NCI-H1048 (cell line): ENCODE data around the gene NCAPG2.
A peak's percentile ranks its signal among the peaks of the same experiment; 100 is the strongest.

Source experiments
- DNase-seq: peaks from one replicate; lab custom pipeline; 2025; lab: John Stamatoyannopoulos, UW

The NCAPG2 gene

GRCh38 chr7:158704524-158705233 lies at the start of gene NCAPG2:
TSS of gene NCAPG2 (minus strand) at chr7:158704804. CDS start at chr7:158701899, 2,905 bp downstream.
- peak; percentile 95 for DNase-seq

- DNase-seq, result no peak
These were observed 49.3 kb upstream of the NCAPG2 start for GRCh38 chr7:158753900-158754299.

- no peak for DNase-seq
These were observed 47.1 kb upstream of the NCAPG2 start for GRCh38 chr7:158751751-158752150.

- no peak for DNase-seq
These were observed 46.6 kb upstream of the NCAPG2 start for GRCh38 chr7:158751199-158751598.

GRCh38 chr7:158750702-158751101 lies 46.1 kb upstream of the NCAPG2 start:
- no peak for DNase-seq

- no peak for DNase-seq
These were observed 44.8 kb upstream of the NCAPG2 start for GRCh38 chr7:158749396-158749795.

DNA sequence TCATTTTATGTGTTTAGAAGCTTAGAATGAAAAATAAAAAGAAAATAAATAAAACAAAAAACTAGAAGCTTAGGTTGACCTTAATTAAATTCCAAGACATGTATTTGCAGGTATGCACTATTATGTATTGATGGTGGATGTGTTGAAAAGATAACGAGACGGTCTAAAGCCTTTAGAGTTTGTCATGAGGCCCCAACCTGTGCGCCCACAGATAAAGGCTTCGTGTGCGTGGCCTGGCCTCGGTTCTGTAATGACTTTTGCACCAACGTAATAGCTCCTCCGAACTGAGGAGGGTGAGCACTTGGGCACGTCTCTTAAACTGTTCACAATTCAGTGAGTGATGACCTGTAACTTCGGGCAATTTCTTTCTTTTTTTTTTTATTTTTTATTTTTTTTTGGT lies 43.7 kb upstream of the NCAPG2 start:
- no peak for DNase-seq

DNA sequence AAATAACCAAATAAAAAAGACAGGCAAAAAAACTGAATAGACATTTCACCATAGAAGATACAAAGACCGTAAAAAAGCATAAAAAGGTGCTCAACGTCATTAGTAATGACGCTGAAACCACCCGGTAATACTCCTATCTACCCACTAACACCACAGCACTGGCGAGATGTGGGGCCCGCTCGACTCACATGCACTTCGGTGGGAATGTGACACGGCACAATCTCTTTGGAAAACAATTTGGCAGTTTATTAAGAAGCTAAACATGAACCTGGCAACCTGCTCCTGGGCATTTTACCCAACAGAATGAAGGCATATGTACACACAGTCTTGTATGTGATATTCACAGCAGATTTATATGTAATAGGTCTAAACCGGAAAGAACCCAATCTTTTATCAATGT lies 42.8 kb upstream of the NCAPG2 start:
- DNase-seq, result no peak

GRCh38 chr7:158746957-158747356 lies 42.4 kb upstream of the NCAPG2 start:
- DNase-seq, result no peak

GRCh38 chr7:158745057-158745715 lies 40.6 kb upstream of the NCAPG2 start:
- no peak for DNase-seq

- no peak for DNase-seq
These were observed 39.5 kb upstream of the NCAPG2 start for GRCh38 chr7:158744070-158744469.

DNA sequence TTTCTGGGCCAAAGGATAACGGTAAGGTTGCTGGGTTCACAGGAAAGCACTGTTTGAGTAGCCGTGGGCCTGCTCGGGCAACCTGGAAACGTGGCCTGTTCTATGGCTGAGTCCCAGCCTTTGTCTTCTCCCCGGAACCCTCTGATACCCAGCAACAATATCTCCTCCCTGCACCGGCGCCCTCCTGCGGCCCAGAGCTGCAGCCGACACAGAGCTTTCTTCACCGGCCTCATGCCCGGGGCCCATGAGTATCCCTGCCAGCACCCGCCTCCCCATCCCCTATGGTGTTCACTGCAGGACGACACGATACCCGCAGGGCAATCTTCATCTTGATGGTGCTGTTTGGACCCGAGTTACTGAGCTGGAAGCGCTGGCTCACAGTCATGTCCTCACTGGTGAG lies 38.6 kb upstream of the NCAPG2 start:
- DNase-seq, result no peak

- no peak for DNase-seq
These were observed 37.6 kb upstream of the NCAPG2 start for GRCh38 chr7:158742065-158742821.

- DNase-seq, result no peak
These were observed 36.7 kb upstream of the NCAPG2 start for GRCh38 chr7:158741294-158741666.

- no peak for DNase-seq
These were observed 36.2 kb upstream of the NCAPG2 start for GRCh38 chr7:158740657-158741293.

- no peak for DNase-seq
These were observed 35.5 kb upstream of the NCAPG2 start for GRCh38 chr7:158740013-158740656.

GRCh38 chr7:158738841-158739240 lies 34.2 kb upstream of the NCAPG2 start:
- no peak for DNase-seq

GRCh38 chr7:158737064-158737695 lies 32.6 kb upstream of the NCAPG2 start:
- DNase-seq, result no peak

DNA sequence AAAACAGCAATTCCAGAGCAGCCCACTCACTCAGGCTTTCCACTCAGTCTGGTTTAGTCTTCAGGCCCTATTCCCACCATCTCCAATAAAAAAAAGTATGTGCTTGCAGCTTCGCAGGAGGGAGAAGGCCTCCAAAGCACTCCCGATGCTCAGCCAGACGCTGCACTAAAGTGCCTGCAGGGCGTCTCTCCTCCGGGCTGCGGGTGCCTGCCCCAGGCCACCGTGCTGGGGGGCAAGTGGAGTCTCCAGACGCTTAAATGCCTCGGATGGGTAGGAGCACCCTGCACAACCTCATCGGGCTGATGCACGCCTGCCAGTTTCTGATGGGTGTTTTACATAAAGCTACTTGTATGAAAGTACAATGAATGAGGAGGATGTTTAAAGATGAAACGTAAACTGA lies 31.3 kb upstream of the NCAPG2 start:
- DNase-seq, result no peak

DNA sequence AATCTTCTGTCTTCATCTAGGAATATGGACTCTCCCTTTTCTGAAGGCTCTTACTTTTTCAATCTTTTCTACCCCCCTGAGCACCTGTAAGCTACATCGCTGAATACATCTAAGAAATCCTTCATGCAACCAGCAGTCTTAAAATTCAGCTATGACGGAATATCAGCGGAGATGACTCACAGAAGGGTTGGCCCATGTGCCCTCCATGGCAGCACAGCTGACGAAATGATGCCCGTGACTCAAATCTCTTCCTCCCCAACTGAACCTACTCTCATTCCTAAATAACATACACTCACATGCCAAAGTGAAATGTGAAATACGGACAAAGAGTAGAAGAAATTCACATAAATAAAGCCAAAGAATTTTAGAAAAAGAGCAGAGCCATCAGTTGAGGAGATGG lies 30.3 kb upstream of the NCAPG2 start:
- DNase-seq, result no peak

DNA sequence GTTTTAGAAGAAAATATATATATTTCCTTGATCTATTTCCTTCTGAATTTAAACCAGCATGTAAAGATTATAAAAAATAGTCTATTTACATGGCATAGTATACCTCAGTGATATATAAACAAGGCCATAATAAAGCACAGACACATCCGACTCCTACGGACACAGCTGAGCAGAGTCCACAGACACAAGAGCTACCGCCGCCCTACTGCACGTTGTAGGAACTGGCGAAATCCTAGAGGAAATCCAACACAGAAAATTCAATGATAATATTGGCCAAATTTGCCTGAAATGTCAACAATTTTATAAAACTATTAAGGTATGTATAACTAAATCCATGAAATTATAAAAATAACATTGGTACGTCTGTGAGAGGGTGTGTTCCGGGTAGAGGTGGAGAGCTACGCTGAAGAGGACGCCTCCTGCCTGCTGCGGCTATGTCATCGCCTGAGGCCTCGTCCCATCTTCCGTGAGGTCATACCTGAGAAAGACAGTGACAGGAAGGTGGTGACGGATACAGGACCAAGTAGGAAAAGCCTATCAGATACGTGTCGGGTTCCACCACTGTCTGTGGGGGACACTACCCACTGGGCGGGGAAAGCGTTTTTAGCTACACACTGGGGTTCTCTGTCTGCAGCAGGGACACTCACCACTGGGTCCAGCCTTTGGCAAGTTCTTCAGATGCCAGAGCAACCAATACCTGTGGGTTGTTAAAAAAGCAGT lies 29.3 kb upstream of the NCAPG2 start:
- no peak for DNase-seq
